NOMO-1 treated with DMSO at 0.1 percent for 48 hours (cell line): ENCODE results near the gene DDA1.
"Not testable (repeated sequence)": the region's sequence is repeated elsewhere in the genome, so short reads cannot be mapped to it uniquely, and the experiment has no call there.

Experiments
- DNase-seq: peaks from one replicate; lab custom pipeline; 2025; ENCODE audit not compliant: unreplicated experiment; lab: John Stamatoyannopoulos, UW

DDA1 gene

DNA sequence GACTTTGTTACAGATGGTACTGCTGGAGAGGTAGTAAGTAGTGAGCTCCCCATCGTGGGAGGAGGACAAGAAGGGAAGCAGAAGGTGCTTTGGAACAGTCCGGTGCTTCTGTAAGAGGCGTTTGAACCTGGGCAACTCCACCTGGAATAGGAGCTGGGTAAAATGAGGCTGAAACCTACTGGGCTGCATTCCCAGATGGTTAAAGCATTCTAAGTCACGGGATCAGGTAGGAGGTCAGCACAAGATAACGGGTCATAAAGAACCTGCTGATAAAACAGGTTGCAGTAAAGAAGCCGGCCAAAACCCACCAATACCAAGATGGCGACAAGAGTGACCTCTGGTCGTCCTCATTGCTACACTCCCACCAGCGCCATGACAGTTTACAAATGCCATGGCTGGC, 22.6 kb upstream of the DDA1 start:
- no peak for DNase-seq

DNA sequence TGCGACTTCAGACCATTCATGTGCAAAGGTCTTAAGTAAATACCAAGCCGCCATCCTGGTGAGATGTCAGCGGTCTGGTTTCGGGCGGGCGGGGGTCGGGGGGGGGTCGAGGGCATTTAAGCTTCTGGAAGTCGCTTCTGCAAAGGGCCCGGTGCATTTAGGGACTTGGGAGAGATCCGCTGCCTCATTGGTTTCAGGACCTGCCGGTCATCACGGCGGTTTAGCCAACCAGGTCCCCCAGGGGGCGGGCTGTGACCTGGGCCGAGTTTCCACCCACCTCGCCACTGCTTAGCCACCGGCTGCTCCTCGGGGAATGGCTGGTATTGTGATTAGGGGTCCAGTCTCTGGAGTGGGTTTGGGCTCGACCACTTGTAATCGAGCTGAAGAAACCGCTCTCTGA, 19.9 kb upstream of the DDA1 start:
- no peak for DNase-seq

GRCh38 chr19:17292301-17293074, 16.9 kb upstream of the DDA1 start:
- DNase-seq = peak; percentile 77

- no peak for DNase-seq
Measured at GRCh38 chr19:17293605-17294004, 15.8 kb upstream of the DDA1 start.

DNA sequence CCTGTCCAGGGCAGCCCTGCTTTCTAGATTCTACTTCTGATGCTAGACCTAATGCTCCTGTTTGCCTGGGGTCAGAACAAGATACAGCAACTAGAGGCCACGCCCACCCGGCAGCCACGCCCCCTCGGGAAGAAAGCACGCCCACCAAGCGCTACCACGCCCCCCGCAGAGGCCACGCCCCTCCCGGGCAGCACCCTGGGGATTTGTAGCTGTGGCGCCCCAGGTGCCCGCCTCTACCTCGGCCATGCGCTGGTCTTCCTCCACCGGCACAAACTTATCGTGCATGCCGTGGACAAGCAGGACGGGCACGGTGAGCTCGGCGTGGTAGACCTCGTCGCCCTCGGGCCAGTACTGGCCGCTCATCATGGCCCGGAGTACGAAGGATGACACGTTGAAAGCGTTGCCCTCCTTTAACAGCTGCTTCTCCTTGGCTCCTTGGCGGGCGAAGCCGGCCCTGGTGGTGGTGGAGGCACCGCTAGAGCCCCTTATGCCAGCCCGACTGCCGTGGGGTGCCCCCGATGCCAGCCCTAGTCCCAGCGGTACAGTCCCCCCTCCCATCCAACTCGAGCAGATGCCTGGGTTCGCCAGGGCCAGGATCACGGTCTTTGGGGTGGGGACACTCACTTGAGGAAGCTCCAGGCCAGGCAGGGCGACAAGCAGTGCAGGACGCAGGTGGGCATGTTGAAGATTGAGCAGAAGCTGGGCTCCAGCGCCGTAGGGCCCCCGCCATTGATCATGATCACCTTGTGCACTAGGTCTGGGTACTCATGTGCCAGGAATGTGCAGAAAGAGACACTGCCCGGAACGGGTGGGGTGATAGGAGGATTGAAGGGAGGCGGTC, 15.1 kb upstream of the DDA1 start:
- DNase-seq = no peak

DNA sequence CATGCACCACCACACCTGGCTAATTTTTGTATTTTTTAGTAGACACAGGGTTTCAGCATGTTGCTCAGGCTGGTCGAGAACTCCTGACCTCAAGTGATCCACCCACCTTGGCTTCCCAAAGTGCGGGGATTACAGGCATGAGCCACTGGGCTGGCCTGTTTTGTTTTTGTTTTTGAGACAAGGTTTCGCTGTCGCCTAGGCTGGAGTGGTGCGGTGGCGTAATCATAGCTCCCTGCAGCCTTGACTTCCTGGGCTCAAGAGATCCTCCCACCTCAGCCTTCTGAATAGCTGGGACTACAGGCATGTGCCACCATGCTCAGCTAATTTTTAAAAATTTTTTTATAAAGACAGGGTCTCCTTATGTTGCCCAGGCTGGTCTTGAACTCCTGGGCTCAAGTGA, 13.8 kb upstream of the DDA1 start:
- DNase-seq = not testable (repeated sequence)

DNA sequence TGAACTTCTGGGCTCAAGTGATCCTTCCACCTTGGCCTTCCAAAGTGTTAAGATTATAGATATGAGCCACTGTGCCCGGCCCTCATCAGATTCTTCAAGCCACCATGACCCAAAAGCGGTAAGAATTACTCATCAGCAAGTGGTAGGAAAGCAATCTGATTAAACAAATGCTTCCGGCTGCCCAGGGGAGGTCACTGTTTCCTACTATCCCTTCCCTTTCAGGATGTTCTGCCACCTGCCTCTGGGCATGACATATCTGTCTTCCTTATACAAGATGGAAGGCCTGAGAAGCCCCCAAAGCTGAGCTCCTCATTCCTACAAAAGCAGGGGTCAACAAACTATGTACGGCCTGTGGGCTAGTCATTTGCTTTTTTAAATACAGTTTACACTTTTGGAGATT, 13.1 kb upstream of the DDA1 start:
- DNase-seq = no peak

GRCh38 chr19:17296976-17297375, 12.4 kb upstream of the DDA1 start:
- DNase-seq = no peak

- no peak for DNase-seq
Measured at GRCh38 chr19:17300992-17301619, 8.3 kb upstream of the DDA1 start.

DNA sequence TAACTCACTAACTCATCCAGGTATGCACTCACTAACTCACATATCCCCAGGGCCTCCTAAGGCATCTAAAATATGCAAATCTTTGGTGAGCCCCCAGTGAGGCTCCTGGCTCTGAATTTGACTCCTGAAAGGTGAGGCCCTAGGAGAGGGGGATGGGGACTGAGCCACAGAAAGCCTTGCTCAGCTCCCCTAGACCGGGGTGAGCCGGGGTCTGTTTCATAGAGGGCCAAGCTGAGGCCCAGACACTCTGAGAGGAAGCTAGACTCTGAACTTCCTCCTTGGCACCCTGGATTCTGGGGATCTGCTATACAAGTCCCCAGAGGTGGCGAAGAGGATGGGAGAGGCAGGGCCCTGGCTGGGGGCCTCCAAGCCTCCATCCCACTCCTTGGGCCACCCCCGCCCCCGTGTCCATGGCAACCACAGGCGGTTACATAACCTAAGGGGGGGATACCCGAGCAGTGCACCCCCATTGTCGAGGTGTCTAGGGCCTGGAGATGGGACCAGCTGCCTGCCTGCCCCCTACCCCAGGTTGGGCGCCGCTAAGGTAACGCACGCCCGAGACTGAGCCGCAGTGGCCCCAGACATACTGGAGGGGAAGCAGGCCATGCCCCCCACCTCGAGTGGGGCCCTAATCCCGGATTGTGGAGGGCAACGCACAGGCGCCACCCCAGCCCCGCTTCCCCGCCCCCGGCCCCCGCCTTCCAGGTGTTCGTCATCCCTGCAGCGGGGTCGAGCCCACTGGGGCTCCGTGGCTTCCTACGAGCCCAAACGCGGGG, 6.8 kb upstream of the DDA1 start:
- DNase-seq = peak; percentile 50

GRCh38 chr19:17303167-17303939, 6.0 kb upstream of the DDA1 start, which contains the start of gene ABHD8:
TSS of gene ABHD8 (minus strand) at chr19:17303425. CDS start at chr19:17301616, 1,809 bp downstream.
- DNase-seq = peak; percentile 89

DNA sequence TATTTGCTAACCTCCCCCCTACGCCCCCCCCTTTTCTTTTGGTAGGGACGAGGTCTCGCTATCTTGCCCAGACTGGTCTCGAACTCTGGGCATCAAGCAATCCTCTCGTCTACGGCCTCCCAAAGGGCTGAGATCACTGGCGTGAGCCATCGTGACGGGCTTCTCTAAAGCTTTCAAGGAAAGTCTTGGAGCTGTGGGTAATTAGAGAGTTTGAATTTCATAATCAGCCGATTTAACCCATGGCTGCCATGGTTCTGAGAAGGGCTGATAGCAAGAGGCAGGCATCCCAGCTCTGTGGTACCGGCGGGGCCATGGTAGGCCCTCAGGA, 5.5 kb upstream of the DDA1 start:
- no peak for DNase-seq

DNA sequence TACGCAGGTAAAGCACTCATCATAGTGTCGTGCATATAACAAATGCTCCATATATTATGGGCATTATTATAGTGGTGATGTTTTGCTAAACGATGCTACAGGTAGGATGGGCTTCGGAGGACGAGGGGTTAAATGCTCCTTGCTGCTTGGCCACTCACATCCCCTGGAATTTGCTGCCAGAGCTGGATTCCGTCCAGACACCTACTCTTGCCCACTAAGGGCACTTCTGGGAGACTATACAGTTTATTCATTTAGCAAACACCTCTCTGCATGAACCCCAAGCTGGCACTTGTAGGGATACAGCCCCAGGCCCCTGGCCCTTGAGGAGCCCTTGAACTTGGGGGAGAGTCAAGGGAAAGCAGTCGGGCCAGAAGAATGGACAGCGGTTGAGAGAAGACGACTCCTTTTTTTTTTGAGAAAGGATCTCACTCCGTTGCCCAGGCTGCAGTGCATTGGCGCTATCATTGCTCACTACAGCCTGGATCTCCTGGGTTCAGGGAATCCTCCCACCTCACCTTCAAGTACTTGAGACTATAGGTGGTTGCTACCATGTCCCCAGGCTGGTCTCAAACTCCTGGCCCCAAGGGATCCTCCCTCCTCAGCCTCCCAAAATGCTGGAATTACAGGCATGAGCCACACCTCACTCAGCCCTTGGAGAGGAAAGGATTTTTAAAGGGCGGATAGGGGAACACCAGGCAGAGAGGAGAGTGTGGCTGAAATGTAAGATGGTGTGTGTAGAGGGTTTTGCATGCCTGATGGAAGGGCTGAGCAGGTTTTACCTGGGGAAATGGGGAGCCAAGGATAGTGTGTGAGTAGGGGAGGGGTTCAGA, 4.8 kb upstream of the DDA1 start:
- no peak for DNase-seq

- no peak for DNase-seq
Measured at GRCh38 chr19:17305216-17305516, 4.2 kb upstream of the DDA1 start.

GRCh38 chr19:17305517-17306284, 3.7 kb upstream of the DDA1 start, which contains the start of gene MRPL34:
TSS of gene MRPL34 (plus strand) at chr19:17305872. CDS start at chr19:17305893, 21 bp downstream.
- peak; percentile 100 for DNase-seq

DNA sequence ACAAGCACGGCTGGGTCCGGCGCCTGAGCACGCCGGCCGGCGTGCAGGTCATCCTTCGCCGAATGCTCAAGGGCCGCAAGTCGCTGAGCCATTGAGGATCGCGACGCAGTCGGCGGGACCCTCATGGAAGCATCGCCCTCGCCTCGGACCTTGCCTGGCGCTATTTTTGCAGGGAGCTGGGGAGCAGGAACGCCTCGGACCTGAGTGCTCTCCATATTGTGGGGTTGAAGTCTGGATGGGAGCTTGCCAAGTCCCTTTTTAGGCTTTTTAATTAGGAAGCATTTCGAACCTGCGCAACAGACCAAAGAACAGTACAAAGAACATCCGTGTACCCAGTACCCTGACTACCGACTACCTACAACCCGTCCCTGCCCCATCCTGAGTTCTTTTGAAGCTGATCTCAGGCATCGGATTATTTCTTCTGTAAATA, 3.1 kb upstream of the DDA1 start:
- no peak for DNase-seq

DNA sequence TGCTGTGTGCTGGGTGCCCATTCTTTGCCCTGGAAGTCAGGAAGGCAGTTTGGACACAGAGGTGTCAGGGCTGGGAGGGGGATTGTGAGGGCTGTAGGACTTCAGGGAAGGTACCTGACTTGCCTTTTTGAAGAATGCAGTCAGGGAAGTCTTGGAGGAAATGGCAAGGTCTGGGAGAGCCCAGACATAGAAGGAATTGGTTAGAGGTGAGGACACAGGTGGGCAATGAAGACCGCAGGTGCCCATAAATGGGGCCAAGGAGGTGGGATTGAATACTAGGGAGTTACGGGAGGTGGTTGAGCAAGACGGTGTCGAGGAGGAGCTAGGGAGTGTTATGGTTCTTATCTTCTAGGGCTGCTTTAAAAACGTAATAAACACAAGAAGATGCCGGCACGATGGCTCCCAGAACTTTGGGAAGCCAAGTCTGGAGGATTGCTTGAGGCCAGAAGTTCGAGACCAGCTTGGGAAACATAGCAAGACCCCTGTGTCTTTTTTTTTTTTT, 1.4 kb upstream of the DDA1 start:
- DNase-seq = no peak

- no peak for DNase-seq
Measured at GRCh38 chr19:17309965-17310461, 650 bp downstream of the DDA1 start.
